DND-41 (cell line): ENCODE measurements around the gene SNX2.

Experiments
- EZH2 ChIP-seq: IDR thresholded peaks from 3 replicates; pipeline ENCODE4 v1.6.1; 2012; ENCODE audit warnings: borderline replicate concordance, low read depth, mild to moderate bottlenecking, moderate library complexity, low read length, inconsistent platforms; ENCODE audit not compliant: severe bottlenecking
- TF ChIP-seq, protein P1 (sequence below): IDR thresholded peaks from 2 replicates; pipeline ENCODE4 v1.5.1; 2012; ENCODE audit warnings: borderline replicate concordance, low read length, moderate library complexity, mild to moderate bottlenecking; ENCODE audit not compliant: poor library complexity, severe bottlenecking; ENCODE audit errors: extremely low read depth

DNA sequence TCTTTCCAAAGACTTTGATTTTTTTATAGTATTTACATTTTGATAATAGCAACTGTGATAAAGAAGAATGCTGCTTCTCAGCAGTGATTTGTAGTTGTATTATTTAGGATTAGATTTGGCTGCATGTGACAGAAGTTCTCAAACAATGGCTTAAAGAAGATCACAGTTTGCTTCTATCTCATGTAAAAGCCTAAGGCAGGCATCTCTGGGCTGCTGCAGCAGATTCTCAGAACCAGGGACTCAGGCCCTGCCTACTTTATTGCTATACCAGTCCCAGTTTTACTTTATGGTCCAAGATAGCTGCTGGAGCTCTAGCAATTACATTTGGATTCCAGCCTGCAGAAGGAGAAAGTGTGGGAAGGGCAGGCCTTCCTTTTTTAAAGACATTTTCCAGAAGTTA, 8.8 kb upstream of the SNX2 start:
- TF ChIP-seq, protein P1, sequence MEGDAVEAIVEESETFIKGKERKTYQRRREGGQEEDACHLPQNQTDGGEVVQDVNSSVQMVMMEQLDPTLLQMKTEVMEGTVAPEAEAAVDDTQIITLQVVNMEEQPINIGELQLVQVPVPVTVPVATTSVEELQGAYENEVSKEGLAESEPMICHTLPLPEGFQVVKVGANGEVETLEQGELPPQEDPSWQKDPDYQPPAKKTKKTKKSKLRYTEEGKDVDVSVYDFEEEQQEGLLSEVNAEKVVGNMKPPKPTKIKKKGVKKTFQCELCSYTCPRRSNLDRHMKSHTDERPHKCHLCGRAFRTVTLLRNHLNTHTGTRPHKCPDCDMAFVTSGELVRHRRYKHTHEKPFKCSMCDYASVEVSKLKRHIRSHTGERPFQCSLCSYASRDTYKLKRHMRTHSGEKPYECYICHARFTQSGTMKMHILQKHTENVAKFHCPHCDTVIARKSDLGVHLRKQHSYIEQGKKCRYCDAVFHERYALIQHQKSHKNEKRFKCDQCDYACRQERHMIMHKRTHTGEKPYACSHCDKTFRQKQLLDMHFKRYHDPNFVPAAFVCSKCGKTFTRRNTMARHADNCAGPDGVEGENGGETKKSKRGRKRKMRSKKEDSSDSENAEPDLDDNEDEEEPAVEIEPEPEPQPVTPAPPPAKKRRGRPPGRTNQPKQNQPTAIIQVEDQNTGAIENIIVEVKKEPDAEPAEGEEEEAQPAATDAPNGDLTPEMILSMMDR = no peak
- no peak for TF ChIP-seq EZH2
